Neural progenitor cell (in vitro differentiated cells): ENCODE data around the gene CYP4F12. TPM values are rescaled to one million over a fixed set of nuclear protein-coding genes. Genes with fewer than 3 reads are reported as not detected.

Experiments used
- DNase-seq: peaks from one replicate; pipeline ENCODE4 v3.0.0-alpha.2; 2016; ENCODE audit warnings: low spot score
- H2AFZ ChIP-seq: fragments of 200-600 bp; sonication (generic); replicated peaks from 2 replicates; pipeline ENCODE4 v1.6.1; 2016; ENCODE audit warnings: antibody characterized with exemption
- H3F3A ChIP-seq: fragments of 200-600 bp; sonication (generic); 2 replicates; pipeline ENCODE4 v1.6.1; 2016; ENCODE audit warnings: antibody characterized with exemption, low read depth
- H3K27ac ChIP-seq: fragments of 200-600 bp; sonication (generic); 2 replicates; pipeline ENCODE4 v1.5.1; 2016; ENCODE audit warnings: mild to moderate bottlenecking
- H3K27me3 ChIP-seq: fragments of 200-600 bp; sonication (generic); 2 replicates; pipeline ENCODE4 v1.6.1; 2016; ENCODE audit warnings: mild to moderate bottlenecking, moderate library complexity
- H3K36me3 ChIP-seq: fragments of 200-600 bp; sonication (generic); 2 replicates; pipeline ENCODE4 v1.5.1; 2016
- H3K4me1 ChIP-seq: fragments of 200-600 bp; sonication (generic); 2 replicates; pipeline ENCODE4 v1.6.1; 2016; ENCODE audit warnings: mixed run types
- H3K4me2 ChIP-seq: fragments of 200-600 bp; sonication (generic); 2 replicates; pipeline ENCODE4 v1.6.1; 2016
- H3K4me3 ChIP-seq: fragments of 200-600 bp; sonication (generic); 2 replicates; pipeline ENCODE4 v1.5.1; 2016
- H3K79me2 ChIP-seq: fragments of 200-600 bp; sonication (generic); 2 replicates; pipeline ENCODE4 v1.6.1; 2016; ENCODE audit warnings: low read depth
- H3K9ac ChIP-seq: fragments of 200-600 bp; sonication (generic); 2 replicates; pipeline ENCODE4 v1.6.1; 2016
- H3K9me3 ChIP-seq: fragments of 200-600 bp; sonication (generic); 2 replicates; pipeline ENCODE4 v1.5.1; 2016; ENCODE audit warnings: low read depth
- H4K20me1 ChIP-seq: fragments of 200-600 bp; sonication (generic); 2 replicates; pipeline ENCODE4 v1.6.1; 2016; ENCODE audit warnings: low read depth
- H3K27ac Mint-ChIP-seq: 3 replicates; pipeline ENCODE4 v1.8.0; 2021; ENCODE audit warnings: mixed read lengths
- H3K27me3 Mint-ChIP-seq: 2 replicates; pipeline ENCODE4 v1.8.0; 2022; ENCODE audit warnings: low read depth, mild to moderate bottlenecking, inconsistent platforms, moderate library complexity, mixed read lengths; ENCODE audit not compliant: insufficient read depth
- H3K36me3 Mint-ChIP-seq: 3 replicates; pipeline ENCODE4 v1.8.0; 2021; ENCODE audit warnings: mixed read lengths
- H3K4me1 Mint-ChIP-seq: 3 replicates; pipeline ENCODE4 v1.8.0; 2021; ENCODE audit warnings: mixed read lengths
- H3K4me3 Mint-ChIP-seq: 3 replicates; pipeline ENCODE4 v1.8.0; 2021; ENCODE audit warnings: mild to moderate bottlenecking, moderate library complexity, mixed read lengths
- H3K9me3 Mint-ChIP-seq: 3 replicates; pipeline ENCODE4 v1.8.0; 2020; ENCODE audit warnings: mixed read lengths
- CTCF ChIP-seq: fragments of 200-600 bp; sonication (generic); IDR thresholded peaks from 2 replicates; pipeline ENCODE4 v1.5.1; 2017; ENCODE audit warnings: antibody characterized with exemption, mild to moderate bottlenecking
- EZH2 ChIP-seq: fragments of 200-600 bp; sonication (generic); IDR thresholded peaks from 2 replicates; pipeline ENCODE4 v1.6.1; 2017; ENCODE audit warnings: antibody characterized with exemption, mild to moderate bottlenecking, moderate library complexity
- EZH2phosphoT487 ChIP-seq: fragments of 200-600 bp; sonication (generic); IDR thresholded peaks from 2 replicates; pipeline ENCODE4 v1.6.1; 2017; ENCODE audit warnings: antibody characterized with exemption
- total RNA-seq: library from RNA; depleted of rRNA; stranded (reverse); fragments of >200 nt; gene quantifications from 2 replicates; pipeline ENCODE4 v1.2.3, GENCODE V29; 2015; ENCODE audit warnings: low replicate concordance

Gene CYP4F12
- total RNA-seq, 1 donor from 2014 or later, result not detected

- Histone ChIP-seq H3K9me3 (peaks cover 23% of the 10 kb centered on the region), H3K27ac (no peak overlapping the region), H3K4me3 (no peak overlapping the region), H3K4me1 (no peaks in the 10 kb centered on the region), H3K9ac (no peak overlapping the region), H4K20me1 (no peaks in the 10 kb centered on the region), H2AFZ (no peak overlapping the region), H3F3A (no peaks in the 10 kb centered on the region), H3K79me2 (no peaks in the 10 kb centered on the region), H3K36me3 (no peaks in the 10 kb centered on the region), H3K27me3 (no peaks in the 10 kb centered on the region), H3K4me2 (no peak overlapping the region)
- no peak for DNase-seq
- Mint-ChIP-seq H3K9me3 (peaks cover 7% of the 10 kb centered on the region), H3K4me3 (no peak overlapping the region), H3K36me3 (no peaks in the 10 kb centered on the region), H3K4me1 (no peaks in the 10 kb centered on the region), H3K27ac (no peak overlapping the region), H3K27me3 (peaks cover 2% of the 10 kb centered on the region)
- TF ChIP-seq EZH2phosphoT487, result no peak
- no peak for TF ChIP-seq EZH2
- TF ChIP-seq CTCF, result no peak
These were observed 38.8 kb upstream of the CYP4F12 start for GRCh38 chr19:15634105-15634504.

GRCh38 chr19:15635016-15635805 is 37.7 kb upstream of the CYP4F12 start:
- no peaks in the 10 kb centered on the region for H3K4me1 Mint-ChIP-seq
- Histone ChIP-seq H3K9me3 (peaks cover 23% of the 10 kb centered on the region), H4K20me1 (no peaks in the 10 kb centered on the region), H3K36me3 (no peaks in the 10 kb centered on the region), H3K79me2 (no peaks in the 10 kb centered on the region), H3K4me3 (no peak overlapping the region), H3K9ac (no peak overlapping the region), H3K27ac (no peak overlapping the region), H3F3A (no peaks in the 10 kb centered on the region), H3K4me1 (no peaks in the 10 kb centered on the region), H2AFZ (no peak overlapping the region), H3K4me2 (no peak overlapping the region), H3K27me3 (no peaks in the 10 kb centered on the region)
- H3K27ac Mint-ChIP-seq, result no peak overlapping the region
- peaks cover 7% of the 10 kb centered on the region for H3K9me3 Mint-ChIP-seq
- H3K4me3 Mint-ChIP-seq, result no peak overlapping the region
- no peaks in the 10 kb centered on the region for H3K36me3 Mint-ChIP-seq
- no peak for DNase-seq
- TF ChIP-seq CTCF, result no peak
- TF ChIP-seq EZH2, result no peak
- no peak for TF ChIP-seq EZH2phosphoT487
- H3K27me3 Mint-ChIP-seq, result peaks cover 2% of the 10 kb centered on the region

GRCh38 chr19:15636026-15636425 is 36.9 kb upstream of the CYP4F12 start:
- no peak for TF ChIP-seq CTCF
- TF ChIP-seq EZH2phosphoT487, result no peak
- no peak for TF ChIP-seq EZH2
- no peak overlapping the region for H3K4me3 Mint-ChIP-seq
- H3K27ac Mint-ChIP-seq, result no peak overlapping the region
- H3K4me1 Mint-ChIP-seq, result no peaks in the 10 kb centered on the region
- Histone ChIP-seq H3K36me3 (no peaks in the 10 kb centered on the region), H4K20me1 (no peaks in the 10 kb centered on the region), H3K27ac (no peak overlapping the region), H3K79me2 (no peaks in the 10 kb centered on the region), H2AFZ (no peak overlapping the region), H3K27me3 (no peaks in the 10 kb centered on the region), H3K9me3 (peaks cover 20% of the 10 kb centered on the region), H3K9ac (no peak overlapping the region), H3K4me3 (no peak overlapping the region), H3K4me2 (no peak overlapping the region), H3K4me1 (no peaks in the 10 kb centered on the region), H3F3A (no peaks in the 10 kb centered on the region)
- peaks cover 7% of the 10 kb centered on the region for H3K9me3 Mint-ChIP-seq
- no peaks in the 10 kb centered on the region for H3K36me3 Mint-ChIP-seq
- H3K27me3 Mint-ChIP-seq, result peaks cover 2% of the 10 kb centered on the region
- no peak for DNase-seq
